Activated gamma-delta T cell (primary cell): ENCODE results near the gene LRP1B.

Source experiments
- DNase-seq: peaks from one replicate; lab custom pipeline; 2025; lab: John Stamatoyannopoulos, UW

The LRP1B gene

GRCh38 chr2:140621583-140622362, 1509.0 kb downstream of the LRP1B start:
- no peak for DNase-seq

DNA sequence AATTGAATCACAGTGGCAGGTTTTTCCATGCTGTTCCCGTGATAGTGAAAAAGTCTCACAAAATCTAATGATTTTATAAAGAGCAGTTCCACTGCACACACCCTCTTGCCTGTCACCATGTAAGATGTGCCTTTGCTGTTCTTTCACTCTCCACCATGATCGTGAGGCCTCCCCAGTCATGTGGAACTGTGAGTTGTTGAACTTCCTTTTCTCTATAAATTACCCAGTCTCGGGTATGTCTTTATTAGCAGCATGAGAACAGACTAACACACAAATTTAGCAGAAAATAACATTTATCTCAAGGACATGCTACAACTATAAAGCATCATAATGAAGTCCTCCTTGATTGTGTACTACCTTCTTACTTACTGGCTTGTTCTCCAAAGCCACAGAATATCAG, 1526.0 kb downstream of the LRP1B start:
- no peak for DNase-seq

- no peak for DNase-seq
These were observed 1526.7 kb downstream of the LRP1B start for GRCh38 chr2:140604096-140604495.

DNA sequence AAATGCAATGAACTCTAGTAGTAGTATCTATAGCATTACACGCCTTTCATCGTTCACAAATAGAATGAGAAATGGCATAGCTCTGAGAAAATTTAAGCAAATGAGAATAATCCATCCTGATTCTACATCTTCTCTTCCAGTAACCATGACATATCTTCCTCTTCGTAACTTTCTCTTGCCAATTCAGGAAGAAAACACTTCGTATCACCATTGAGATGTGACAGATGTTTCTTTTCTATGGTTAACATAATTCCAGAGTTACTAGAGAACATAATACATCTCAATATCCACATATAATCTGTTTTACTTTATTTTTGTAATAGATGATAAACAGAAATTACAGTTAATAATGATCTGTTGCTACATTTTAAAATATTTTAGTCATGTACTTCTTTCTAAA, 1527.4 kb downstream of the LRP1B start:
- no peak for DNase-seq

DNA sequence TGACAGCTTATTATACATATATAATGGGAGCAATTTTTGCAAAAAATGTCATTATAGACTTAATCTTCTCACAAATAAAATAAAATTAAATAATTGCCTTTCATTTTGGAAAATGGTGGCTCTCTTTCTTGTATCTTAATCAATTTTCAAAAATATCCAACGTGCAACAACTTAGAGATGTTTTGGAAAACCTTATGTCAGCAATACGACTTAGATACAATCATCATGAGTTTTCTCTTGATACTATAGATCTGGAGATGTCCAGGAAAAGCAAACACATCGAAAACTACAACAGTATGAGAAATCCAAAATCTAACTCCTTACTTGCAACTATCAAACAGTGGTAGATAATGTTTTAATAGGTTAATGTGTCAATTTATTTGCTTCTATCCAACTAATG, 1529.0 kb downstream of the LRP1B start:
- DNase-seq, result no peak

DNA sequence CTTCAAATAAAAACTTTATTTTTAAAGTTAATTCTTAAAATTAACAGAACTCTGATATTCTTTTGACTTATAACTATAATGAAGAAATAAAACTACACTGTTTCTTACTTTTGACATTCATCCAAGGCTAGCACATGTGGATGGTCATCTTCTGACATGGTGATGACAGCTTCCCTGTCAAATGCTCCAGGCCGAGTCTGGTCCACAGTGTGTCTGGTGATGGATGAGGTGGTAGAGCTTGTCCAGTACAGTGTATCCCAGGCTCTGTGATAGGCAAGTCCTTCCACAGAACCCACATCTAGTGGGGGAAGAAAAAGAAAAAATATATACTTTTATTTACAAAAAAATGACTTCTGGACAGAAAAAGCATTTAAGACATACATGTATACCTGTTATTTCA, 1529.5 kb downstream of the LRP1B start:
- no peak for DNase-seq

- no peak for DNase-seq
These were observed 1530.7 kb downstream of the LRP1B start for GRCh38 chr2:140600116-140600515.

- DNase-seq, result no peak
These were observed 1533.0 kb downstream of the LRP1B start for GRCh38 chr2:140597836-140598235.

GRCh38 chr2:140597205-140597604, 1533.6 kb downstream of the LRP1B start:
- DNase-seq, result no peak

- DNase-seq, result no peak
These were observed 1534.4 kb downstream of the LRP1B start for GRCh38 chr2:140596447-140596846.

DNA sequence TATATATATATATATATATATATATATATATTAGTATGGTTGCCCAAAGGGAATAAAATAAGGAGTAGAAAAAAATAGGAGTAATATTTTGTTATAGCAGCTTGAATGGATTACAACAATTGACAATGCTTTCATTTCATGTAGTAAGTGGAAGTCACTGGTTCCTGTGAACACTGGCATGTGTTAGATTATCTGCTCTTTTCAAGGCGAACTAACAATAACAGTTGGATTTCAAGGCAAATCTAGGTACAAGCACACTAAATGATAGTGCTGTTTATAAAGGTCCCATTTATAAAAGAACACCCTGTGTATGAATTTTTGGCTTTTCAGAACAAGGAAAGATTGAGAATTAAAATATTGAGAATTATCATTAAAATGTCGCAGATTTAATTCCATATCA, 1535.7 kb downstream of the LRP1B start:
- no peak for DNase-seq

DNA sequence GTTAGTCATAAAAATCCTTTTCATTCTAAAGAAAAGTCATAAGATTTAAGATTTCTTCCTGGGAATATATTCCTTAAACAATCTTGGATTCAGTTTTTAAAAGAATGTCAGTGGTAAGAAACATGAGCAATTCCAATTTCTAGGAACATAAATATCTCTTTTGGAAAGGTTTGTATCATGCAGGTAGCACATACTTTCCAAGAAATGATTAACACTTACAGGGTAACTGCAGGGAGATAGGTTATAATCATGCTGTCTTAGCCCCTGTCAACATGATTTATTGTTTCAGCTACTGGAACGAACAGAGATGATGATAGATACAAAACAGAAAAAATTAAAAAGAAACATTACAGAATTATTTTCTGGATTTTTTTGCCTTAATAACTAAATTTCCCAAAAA, 1537.7 kb downstream of the LRP1B start:
- no peak for DNase-seq

DNA sequence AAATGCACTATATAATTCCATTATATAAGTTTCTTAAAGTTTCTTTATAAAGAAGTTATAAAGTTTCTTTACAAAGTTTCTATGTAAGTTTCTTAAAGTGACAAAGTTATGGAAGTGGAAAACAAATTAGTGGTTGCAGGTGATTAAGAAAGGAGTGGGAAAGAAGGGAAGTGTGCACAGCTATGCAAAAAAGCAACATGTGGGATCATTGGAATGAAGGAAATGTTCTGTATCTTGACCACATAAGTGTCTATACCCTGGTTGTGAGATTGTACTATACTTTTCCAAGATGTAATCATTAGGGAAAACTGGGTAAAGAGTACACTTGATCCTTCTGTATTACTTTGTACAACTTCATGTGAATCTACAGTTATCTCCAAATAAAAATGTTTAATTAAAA, 1541.1 kb downstream of the LRP1B start:
- no peak for DNase-seq

DNA sequence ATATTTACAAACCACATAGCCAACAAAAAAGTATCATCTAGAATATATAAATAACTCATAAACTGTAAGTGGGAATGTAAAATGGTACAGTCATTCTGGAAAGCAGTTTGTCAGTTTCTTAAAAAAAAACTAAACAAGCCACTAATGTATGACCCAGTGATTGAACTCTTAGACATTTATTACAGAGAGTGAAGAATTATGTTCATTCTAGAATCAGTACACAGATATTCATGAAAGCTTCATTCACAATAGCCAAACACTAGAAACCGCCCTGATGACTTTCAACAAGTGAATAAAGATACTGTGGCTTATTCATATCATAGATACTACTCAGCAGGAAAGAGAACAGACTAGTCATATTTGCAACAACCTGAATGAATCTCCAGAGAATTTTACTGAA, 1541.5 kb downstream of the LRP1B start:
- DNase-seq, result no peak

- no peak for DNase-seq
These were observed 1544.4 kb downstream of the LRP1B start for GRCh38 chr2:140586379-140586778.

- DNase-seq, result no peak
These were observed 1545.8 kb downstream of the LRP1B start for GRCh38 chr2:140585016-140585415.

GRCh38 chr2:140584471-140584870, 1546.3 kb downstream of the LRP1B start:
- DNase-seq, result no peak

- DNase-seq, result no peak
These were observed 1550.2 kb downstream of the LRP1B start for GRCh38 chr2:140580532-140581151.

- no peak for DNase-seq
These were observed 1553.4 kb downstream of the LRP1B start for GRCh38 chr2:140577453-140577852.

DNA sequence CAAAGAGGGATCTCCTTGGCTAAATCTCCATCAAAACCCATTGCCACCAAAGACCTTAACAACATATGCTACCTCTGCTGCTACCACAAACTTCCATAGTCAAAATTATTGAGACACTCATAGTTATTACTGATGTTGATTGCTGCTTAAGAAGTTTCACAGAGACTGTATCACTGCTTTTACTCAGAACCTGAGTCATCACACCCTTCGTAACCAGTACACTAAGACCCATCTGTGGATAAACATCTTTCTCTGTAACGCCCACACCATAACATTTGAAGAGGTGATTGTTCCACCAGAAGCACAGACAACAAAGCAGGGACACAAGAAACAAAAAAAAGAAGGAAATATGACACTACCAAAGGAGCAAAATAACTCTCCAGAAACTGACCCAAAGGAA, 1563.1 kb downstream of the LRP1B start:
- DNase-seq, result no peak

DNA sequence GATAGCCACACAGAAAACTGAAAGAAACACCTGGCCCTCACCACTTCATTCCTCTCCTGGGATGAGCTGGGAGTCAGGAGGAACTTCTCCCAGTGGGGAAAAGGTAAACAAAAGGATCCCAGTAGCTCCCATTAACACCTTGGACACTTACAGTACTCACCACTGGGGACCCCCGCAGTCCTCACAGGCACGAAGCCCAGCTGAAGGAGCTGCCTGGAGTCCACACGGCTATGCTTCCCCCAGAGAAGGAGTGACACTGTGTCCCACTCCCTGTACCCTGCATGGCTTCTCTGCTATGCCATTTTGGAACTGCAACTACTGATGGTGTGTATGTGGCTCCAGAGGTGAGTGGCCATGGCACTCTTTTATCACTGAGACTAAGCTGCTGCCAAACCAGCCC, 1565.1 kb downstream of the LRP1B start:
- no peak for DNase-seq

DNA sequence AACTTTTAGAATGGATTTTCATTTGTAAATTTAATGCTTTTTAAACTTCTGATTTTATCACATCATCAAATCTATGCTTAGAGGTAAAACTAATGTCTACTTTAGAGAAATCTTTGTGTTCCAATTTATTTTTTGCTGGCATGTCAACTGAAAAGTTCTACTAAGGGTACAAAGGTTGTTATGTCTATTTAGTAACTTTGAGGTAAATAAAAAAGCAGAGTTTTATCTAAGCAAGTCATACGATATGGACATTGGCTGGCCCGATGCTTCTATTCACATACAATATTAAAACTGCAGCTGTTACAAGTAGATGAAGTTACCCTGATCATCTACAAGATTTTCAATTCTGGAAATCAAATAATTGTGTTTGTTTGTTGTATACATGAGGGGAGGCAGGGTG, 1575.1 kb downstream of the LRP1B start:
- DNase-seq, result no peak

DNA sequence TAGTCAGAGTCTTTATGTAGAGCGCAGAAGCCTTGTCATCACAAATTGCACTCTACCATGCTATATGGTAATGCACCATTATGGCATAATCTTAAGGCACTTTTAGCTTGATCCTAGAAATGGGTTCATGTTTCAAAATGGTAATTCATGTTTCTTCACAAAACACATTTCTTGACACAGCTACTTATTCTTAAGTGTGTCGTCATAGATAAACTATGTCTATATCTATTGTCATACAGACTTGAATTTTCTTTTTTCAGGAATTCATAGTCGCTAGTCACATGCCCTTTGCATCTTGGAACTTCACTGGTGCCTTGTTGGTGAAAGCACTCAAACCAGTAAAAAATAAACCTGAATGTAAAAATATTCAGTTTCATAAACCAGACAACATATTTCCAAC, 1578.2 kb downstream of the LRP1B start:
- DNase-seq, result no peak

GRCh38 chr2:140551287-140551686, 1579.5 kb downstream of the LRP1B start:
- no peak for DNase-seq
